Activated naive CD4-positive, alpha-beta T cell treated with anti-CD3 and anti-CD28 coated beads, Interleukin-2, amount 50 U/mL, for 24 hours (primary cell): ENCODE results near the gene PIAS3.
A peak's percentile ranks its signal among the peaks of the same experiment; 100 is the strongest.

ENCODE experiments used
- H3K27ac Mint-ChIP-seq: one replicate; pipeline ENCODE4 v1.8.0; 2021; ENCODE audit warnings: mild to moderate bottlenecking, mixed read lengths
- H3K27me3 Mint-ChIP-seq: one replicate; pipeline ENCODE4 v1.8.0; 2021; ENCODE audit warnings: mixed read lengths
- H3K36me3 Mint-ChIP-seq: one replicate; pipeline ENCODE4 v1.8.0; 2021; ENCODE audit warnings: mixed read lengths
- H3K4me1 Mint-ChIP-seq: one replicate; pipeline ENCODE4 v1.8.0; 2021; ENCODE audit warnings: mixed read lengths
- H3K4me3 Mint-ChIP-seq: one replicate; pipeline ENCODE4 v1.8.0; 2021; ENCODE audit warnings: mild to moderate bottlenecking, mixed read lengths
- H3K9me3 Mint-ChIP-seq: one replicate; pipeline ENCODE4 v1.8.0; 2021; ENCODE audit warnings: mixed read lengths

The PIAS3 gene

GRCh38 chr1:145886390-145886789 is 27.5 kb upstream of the PIAS3 start:
- peaks cover 13% of the 10 kb centered on the region for H3K4me1 Mint-ChIP-seq
- H3K27me3 Mint-ChIP-seq, result peaks cover 13% of the 10 kb centered on the region
- H3K27ac Mint-ChIP-seq, result no peak overlapping the region
- peak overlapping the region; percentile 80 for H3K4me3 Mint-ChIP-seq
- no peaks in the 10 kb centered on the region for H3K9me3 Mint-ChIP-seq
- H3K36me3 Mint-ChIP-seq, result no peaks in the 10 kb centered on the region

DNA sequence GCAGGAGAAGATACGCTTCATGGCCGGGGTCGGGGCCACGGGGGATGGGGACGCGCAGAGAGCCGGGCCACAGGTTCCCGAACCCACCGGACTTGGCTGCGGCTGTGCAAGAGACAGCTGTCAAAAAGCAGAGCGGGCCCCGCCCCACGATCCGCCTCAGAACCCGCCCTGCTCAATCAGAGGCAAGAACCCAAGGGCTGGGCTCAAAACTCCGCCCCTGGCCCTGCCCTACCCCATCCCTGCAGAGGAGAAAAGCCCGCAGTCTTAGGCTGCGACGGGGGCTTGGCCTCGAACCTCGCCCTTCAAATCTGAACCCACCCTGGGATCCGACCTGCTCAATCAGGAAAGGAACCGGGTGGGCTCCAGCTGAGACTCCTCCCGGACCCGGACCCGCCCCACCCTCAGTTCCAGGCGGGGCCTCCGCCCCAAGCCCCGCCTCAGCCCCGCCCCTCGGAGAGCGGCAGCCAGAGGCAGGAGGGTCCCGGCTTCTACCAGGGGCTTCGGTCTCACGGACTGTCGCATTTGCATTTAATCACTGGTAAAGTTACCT is 26.9 kb upstream of the PIAS3 start, which contains the start of gene ANKRD35:
TSS of gene ANKRD35 (minus strand) at position 129 of the 550 bp plus-strand sequence. CDS start at position 21, 108 bp downstream.
- Mint-ChIP-seq H3K4me1 (peaks cover 13% of the 10 kb centered on the region), H3K36me3 (no peaks in the 10 kb centered on the region), H3K27me3 (peaks cover 13% of the 10 kb centered on the region), H3K27ac (no peak within 1 kb of the TSS), H3K4me3 (peak within 1 kb of the TSS; percentile 80), H3K9me3 (no peaks in the 10 kb centered on the region)

DNA sequence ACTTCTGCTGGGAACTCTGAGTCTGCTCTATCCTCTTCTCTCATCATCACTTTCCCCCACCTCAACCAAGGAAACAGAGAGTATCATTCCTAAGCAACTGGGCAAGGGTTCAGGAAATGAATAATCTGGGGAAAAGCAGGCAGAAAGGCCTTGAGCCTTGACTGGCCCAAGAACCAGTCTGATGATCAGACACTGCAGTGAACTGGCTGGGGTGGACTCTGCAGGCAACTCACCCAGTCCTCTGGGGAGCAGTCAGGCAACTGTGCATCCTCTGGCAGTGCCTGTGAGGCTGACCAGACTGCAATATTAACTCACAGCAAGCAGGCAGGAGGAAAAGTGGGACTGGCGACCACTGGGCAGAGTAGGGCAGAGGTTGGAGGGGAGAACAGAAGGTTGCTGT is 25.8 kb upstream of the PIAS3 start:
- peaks cover 13% of the 10 kb centered on the region for H3K4me1 Mint-ChIP-seq
- H3K27me3 Mint-ChIP-seq, result peaks cover 13% of the 10 kb centered on the region
- H3K4me3 Mint-ChIP-seq, result peak overlapping the region; percentile 80
- H3K27ac Mint-ChIP-seq, result no peak overlapping the region
- H3K36me3 Mint-ChIP-seq, result no peaks in the 10 kb centered on the region
- H3K9me3 Mint-ChIP-seq, result no peaks in the 10 kb centered on the region

- H3K27ac Mint-ChIP-seq, result no peak overlapping the region
- no peaks in the 10 kb centered on the region for H3K36me3 Mint-ChIP-seq
- H3K9me3 Mint-ChIP-seq, result no peaks in the 10 kb centered on the region
- H3K4me1 Mint-ChIP-seq, result peaks cover 2% of the 10 kb centered on the region
- H3K27me3 Mint-ChIP-seq, result peaks cover 8% of the 10 kb centered on the region
- H3K4me3 Mint-ChIP-seq, result no peak overlapping the region
Observed at GRCh38 chr1:145879775-145880174, 20.9 kb upstream of the PIAS3 start.

- Mint-ChIP-seq H3K27ac (no peak overlapping the region), H3K4me3 (no peak overlapping the region), H3K4me1 (no peaks in the 10 kb centered on the region), H3K36me3 (no peaks in the 10 kb centered on the region), H3K9me3 (no peaks in the 10 kb centered on the region), H3K27me3 (peaks cover 5% of the 10 kb centered on the region)
Observed at GRCh38 chr1:145878724-145879123, 19.8 kb upstream of the PIAS3 start.

DNA sequence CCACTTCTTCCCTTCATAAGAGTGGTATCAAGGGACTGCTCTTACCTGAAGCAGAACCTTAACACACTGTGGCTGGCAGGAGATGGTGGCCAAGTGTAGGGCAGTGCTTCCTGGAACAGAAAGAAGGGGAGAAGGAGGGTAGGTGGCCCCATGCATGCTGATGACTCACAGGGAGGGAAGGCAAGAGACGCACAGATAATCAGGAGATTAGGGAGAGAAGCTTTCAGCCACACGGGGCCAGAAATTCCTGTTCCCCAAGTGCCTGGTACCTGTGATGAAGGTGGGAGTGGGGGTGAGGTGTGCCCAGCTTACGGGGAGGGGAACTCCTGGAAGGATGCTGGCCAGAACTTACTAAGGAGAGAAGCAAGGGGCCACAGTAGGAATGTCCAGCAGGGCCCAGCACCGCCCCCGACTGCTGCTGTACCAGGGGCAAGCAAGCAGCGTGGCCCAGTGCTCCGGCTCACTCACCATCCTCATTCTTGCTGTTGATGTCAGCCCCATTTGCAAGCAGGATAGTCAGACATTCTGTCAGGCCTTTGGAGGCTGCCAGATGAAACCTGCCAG is 19.1 kb upstream of the PIAS3 start:
- H3K27ac Mint-ChIP-seq, result no peak overlapping the region
- peaks cover 1% of the 10 kb centered on the region for H3K27me3 Mint-ChIP-seq
- H3K4me3 Mint-ChIP-seq, result no peak overlapping the region
- no peaks in the 10 kb centered on the region for H3K9me3 Mint-ChIP-seq
- H3K36me3 Mint-ChIP-seq, result no peaks in the 10 kb centered on the region
- H3K4me1 Mint-ChIP-seq, result peaks cover 2% of the 10 kb centered on the region

DNA sequence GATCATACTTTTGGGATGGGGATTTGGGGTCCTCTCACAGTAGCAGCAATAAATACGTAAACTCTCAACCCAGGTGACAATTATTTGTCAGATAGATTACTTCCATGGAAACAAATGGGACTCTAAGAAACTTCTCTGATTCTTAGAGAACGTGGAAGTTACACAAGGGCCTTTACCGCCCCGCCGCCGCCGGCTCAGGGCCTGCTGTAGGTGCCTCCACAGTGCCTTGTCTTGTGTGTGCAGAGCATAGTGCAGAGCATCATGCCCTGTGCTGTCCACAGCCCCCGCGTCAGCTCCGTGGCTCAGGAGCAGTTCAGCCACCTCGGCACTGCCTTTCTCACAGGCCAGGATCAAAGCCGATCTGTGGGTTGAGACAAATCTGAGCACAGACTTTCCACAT is 15.8 kb upstream of the PIAS3 start:
- H3K4me3 Mint-ChIP-seq, result no peak overlapping the region
- peaks cover 18% of the 10 kb centered on the region for H3K4me1 Mint-ChIP-seq
- no peak overlapping the region for H3K27ac Mint-ChIP-seq
- H3K36me3 Mint-ChIP-seq, result no peaks in the 10 kb centered on the region
- no peaks in the 10 kb centered on the region for H3K27me3 Mint-ChIP-seq
- H3K9me3 Mint-ChIP-seq, result no peaks in the 10 kb centered on the region

GRCh38 chr1:145871994-145872924 is 13.4 kb upstream of the PIAS3 start:
- H3K9me3 Mint-ChIP-seq, result no peaks in the 10 kb centered on the region
- no peaks in the 10 kb centered on the region for H3K36me3 Mint-ChIP-seq
- no peaks in the 10 kb centered on the region for H3K27me3 Mint-ChIP-seq
- H3K4me1 Mint-ChIP-seq, result peaks cover 18% of the 10 kb centered on the region
- no peak overlapping the region for H3K27ac Mint-ChIP-seq
- H3K4me3 Mint-ChIP-seq, result peak overlapping the region; percentile 80

- Mint-ChIP-seq H3K9me3 (no peaks in the 10 kb centered on the region), H3K27me3 (no peaks in the 10 kb centered on the region), H3K4me1 (peaks cover 18% of the 10 kb centered on the region), H3K27ac (no peak overlapping the region), H3K36me3 (peaks cover 2% of the 10 kb centered on the region), H3K4me3 (no peak overlapping the region)
Observed at GRCh38 chr1:145868232-145868631, 9.4 kb upstream of the PIAS3 start.

- Mint-ChIP-seq H3K27me3 (no peaks in the 10 kb centered on the region), H3K4me3 (no peak overlapping the region), H3K27ac (no peak overlapping the region), H3K9me3 (no peaks in the 10 kb centered on the region), H3K36me3 (peaks cover 2% of the 10 kb centered on the region), H3K4me1 (no peaks in the 10 kb centered on the region)
Observed at GRCh38 chr1:145863282-145864018, 4.6 kb upstream of the PIAS3 start.

GRCh38 chr1:145859491-145860023 is 676 bp upstream of the PIAS3 start:
- Mint-ChIP-seq H3K4me1 (peaks cover 9% of the 10 kb centered on the region), H3K27ac (peak overlapping the region; percentile 76), H3K27me3 (no peaks in the 10 kb centered on the region)

DNA sequence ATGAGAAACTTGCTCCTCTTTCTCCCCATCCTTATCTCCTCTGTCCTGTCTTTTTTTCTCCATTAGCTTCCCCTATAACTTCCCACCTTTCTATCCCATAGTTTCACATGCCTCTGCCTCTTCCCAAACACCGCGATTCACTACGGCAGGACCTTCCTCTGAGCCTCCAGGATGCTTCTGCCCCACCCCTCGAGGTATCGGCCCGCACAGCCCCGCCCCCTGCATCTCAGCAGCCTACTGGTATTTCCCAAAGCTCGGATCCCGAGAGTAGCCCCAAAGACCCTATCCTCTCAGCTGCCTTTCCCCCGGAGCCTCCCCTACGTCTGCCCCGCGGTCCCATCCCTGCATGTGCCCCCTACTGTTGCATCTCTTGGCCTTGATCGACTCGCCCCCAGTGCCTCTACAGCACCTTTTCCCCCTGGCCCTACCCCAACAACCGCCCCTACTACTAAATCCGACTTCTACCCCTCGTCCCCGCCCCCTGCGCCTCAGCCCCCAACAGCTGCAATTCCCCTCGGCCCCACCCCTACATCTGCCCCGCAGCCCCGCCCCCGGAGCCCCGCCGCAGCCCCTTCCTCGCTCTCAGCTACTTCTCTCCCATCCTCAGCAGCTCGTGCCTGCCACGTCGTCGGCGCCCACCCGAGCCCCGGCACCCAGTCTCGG is 512 bp downstream of the PIAS3 start:
- Mint-ChIP-seq H3K4me3 (peak overlapping the region; percentile 96), H3K27ac (peak overlapping the region; percentile 8), H3K9me3 (no peaks in the 10 kb centered on the region), H3K27me3 (no peaks in the 10 kb centered on the region), H3K36me3 (peaks cover 3% of the 10 kb centered on the region), H3K4me1 (peaks cover 9% of the 10 kb centered on the region)

More at GRCh38 chr1:145859491-145860023, 676 bp upstream of the PIAS3 start:
- Mint-ChIP-seq H3K4me3 (peak overlapping the region; percentile 96), H3K9me3 (no peaks in the 10 kb centered on the region), H3K36me3 (peaks cover 3% of the 10 kb centered on the region)

GRCh38 chr1:145857170-145857569 is 1.7 kb downstream of the PIAS3 start:
- no peak overlapping the region for H3K4me3 Mint-ChIP-seq
- no peak overlapping the region for H3K27ac Mint-ChIP-seq
- H3K9me3 Mint-ChIP-seq, result no peaks in the 10 kb centered on the region
- no peaks in the 10 kb centered on the region for H3K27me3 Mint-ChIP-seq
- peaks cover 9% of the 10 kb centered on the region for H3K4me1 Mint-ChIP-seq
- H3K36me3 Mint-ChIP-seq, result peaks cover 3% of the 10 kb centered on the region

GRCh38 chr1:145855426-145855948 is 3.4 kb downstream of the PIAS3 start:
- no peak overlapping the region for H3K4me3 Mint-ChIP-seq
- peaks cover 7% of the 10 kb centered on the region for H3K36me3 Mint-ChIP-seq
- peaks cover 14% of the 10 kb centered on the region for H3K4me1 Mint-ChIP-seq
- no peaks in the 10 kb centered on the region for H3K27me3 Mint-ChIP-seq
- peak overlapping the region; percentile 12 for H3K27ac Mint-ChIP-seq
- H3K9me3 Mint-ChIP-seq, result no peaks in the 10 kb centered on the region
